ENCODE data around the gene LRFN3.
"Not testable (repeated sequence)": the region's sequence is repeated elsewhere in the genome, so short reads cannot be mapped to it uniquely, and the experiment has no call there.

Gene LRFN3

DNA sequence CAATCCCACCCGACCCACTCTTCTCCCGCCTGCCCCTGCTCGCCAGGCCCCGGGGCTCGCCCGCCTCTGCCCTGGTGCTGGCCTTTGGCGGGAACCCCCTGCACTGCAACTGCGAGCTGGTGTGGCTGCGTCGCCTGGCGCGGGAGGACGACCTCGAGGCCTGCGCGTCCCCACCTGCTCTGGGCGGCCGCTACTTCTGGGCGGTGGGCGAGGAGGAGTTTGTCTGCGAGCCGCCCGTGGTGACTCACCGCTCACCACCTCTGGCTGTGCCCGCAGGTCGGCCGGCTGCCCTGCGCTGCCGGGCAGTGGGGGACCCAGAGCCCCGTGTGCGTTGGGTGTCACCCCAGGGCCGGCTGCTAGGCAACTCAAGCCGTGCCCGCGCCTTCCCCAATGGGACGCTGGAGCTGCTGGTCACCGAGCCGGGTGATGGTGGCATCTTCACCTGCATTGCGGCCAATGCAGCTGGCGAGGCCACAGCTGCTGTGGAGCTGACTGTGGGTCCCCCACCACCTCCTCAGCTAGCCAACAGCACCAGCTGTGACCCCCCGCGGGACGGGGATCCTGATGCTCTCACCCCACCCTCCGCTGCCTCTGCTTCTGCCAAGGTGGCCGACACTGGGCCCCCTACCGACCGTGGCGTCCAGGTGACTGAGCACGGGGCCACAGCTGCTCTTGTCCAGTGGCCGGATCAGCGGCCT, 4.1 kb downstream of the LRFN3 start:
- no peak for DNase-seq

DNA sequence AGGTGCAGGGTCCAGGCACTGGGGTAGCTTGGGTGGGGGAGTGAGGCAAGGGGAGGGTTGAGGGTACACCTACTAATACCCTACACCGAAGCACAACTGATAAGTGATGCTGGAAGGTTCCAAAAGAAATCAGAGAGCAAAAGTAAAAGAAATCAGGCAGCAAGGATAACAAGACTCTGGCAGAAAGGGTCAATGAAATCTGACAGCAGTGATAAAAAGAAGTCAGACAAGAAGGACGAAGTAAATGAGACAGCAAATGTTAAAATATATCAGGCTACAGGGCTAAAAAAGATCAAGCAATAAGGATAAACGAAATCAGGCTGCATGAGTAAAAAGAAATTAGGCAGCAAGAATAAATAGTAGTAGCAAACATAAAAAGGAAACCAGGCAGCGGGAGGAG, 4.7 kb downstream of the LRFN3 start:
- no peak for DNase-seq

DNA sequence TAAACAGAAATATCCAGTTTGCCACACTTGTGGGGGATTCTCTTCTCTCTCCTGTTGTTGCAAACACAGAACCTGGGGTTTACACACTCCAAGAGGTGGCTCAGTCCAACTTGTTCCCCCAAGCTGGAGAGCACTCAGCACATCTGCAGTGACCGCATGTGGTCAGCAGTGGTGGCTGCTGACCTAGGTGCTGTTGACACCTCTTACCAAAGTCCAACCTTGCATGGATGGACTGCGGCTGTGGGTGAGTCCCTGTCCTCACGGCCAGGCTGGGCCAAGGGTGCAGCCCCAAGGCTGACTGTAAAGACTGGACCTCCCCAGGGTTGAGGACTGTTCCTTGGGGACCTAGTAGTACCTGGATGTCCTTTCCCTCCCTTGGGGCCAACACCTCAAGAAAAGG, 6.1 kb downstream of the LRFN3 start:
- DNase-seq: no peak

DNA sequence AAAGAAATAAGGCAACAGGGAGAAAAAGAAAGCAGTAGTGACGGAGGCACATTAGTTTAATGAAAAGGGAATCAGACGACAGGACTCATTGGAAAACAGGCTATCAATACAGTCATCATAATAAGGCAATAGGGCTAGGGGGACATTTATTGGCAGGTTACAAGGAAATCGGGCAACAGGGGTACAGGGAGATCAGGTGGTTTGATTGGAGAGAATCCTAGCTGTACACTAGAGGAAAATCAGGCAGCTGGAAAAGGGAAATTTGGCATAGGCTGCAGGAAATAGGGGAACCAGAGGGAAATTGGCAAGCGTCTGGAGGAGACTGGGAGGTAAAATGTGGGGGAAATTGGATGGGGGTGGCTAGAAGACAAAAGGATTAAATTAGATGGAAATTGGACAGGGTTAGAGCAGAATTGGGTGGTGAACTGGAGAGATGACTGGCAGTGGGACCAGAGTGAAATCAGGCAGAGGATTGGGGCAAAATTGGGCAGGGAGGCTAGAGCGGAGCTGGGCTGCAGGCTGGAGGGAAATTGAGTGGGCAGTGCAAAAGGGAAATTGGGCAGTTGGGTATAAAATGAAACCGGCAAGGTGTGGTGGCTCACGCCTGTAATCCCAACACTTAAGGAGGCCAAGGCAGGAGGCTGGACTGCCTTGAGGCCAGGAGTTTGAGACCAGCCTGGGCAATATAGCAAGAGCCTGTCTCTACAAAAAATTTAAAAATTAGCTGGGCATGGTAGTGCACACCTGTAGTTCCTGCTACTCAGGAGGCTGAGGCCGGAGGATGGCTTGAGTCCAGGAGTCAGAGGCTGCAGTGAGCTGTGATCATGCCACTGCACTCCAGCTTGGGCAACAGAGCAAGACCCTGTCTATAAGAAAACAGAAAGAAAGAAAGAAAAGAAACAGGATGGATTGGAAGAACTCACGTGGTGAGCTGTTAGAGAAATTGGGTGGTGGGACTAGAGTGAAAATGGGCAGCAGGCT, 7.4 kb downstream of the LRFN3 start:
- DNase-seq: no peak

- DNase-seq: no peak
Measured at GRCh38 chr19:35944556-35944955, 8.4 kb downstream of the LRFN3 start.

DNA sequence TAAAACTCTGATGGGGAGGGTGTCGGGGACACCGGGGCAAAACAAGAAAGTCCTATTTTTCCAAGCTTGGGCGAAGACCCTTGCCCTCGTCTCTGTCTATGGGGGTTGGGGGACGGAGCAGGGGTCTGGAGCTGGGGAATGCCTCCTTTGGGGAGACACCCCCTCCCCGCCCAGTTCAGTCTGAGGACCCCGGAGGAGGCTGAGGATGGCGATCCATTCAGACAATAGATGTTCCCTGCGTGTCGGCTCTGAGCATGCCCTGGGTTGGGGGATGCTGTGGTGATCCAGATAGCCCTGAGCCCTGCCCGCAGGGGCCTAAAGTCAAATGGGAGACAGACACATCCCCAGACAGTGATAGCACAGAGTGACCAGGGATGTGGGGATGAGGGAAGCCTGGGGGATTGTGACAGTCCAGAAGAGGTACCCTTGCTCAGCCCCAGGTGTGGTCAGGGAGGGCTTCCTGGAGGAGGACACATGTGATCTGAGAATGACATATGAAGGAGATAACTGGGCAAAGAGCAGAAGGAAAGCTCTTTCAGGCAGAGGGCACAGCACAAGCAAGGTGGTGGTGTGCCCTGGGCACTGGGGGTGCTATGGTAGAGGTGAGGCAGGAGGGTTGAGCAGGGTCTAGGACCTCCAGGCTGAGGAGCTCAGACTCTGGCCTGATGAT, 9.1 kb downstream of the LRFN3 start:
- no peak for DNase-seq

- no peak for DNase-seq
Measured at GRCh38 chr19:35946203-35946602, 10.0 kb downstream of the LRFN3 start.

- no peak for DNase-seq
Measured at GRCh38 chr19:35949131-35949530, 13.0 kb downstream of the LRFN3 start.

GRCh38 chr19:35955881-35956634, 19.9 kb downstream of the LRFN3 start:
- no peak for DNase-seq

GRCh38 chr19:35957411-35957810, 21.2 kb downstream of the LRFN3 start:
- DNase-seq: not testable (repeated sequence)

DNA sequence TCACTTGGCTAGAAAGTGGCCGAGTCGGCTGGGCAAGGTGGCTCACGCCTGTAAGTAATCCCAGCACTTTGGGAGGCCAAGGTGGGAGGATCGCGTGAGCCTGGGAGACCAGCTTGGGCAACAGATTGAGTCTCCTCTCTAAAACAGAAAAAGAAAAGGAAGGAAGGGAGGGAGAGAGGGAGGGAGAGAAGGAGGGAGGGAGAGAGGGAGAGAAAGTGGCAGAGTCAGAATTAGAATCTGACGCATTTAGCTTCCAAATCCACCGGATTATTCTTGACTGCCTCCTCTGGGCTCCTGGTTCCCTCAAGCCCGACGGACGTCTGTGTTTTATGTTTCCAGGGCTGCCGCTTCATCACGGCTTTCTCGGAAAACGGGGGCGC, 22.5 kb downstream of the LRFN3 start:
- DNase-seq: no peak

GRCh38 chr19:35959040-35959967, 23.1 kb downstream of the LRFN3 start:
- DNase-seq: no peak

DNA sequence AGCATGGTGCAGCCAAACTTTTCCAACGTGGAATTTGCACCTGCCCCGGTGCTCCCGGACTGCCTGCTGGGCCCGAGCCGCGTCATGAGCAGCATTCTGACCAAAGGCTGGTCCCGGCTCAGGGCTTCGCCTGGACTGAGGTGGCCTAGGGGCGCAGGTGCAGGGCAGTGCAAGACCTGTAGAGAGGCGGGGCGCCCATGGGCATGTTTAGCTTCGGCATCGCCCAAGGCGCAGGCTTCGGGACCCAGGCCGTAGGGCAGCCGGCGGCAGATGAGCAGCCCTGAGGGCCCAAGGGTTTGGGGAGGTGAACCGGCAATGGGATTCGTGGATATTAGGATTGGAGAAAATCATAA, 23.8 kb downstream of the LRFN3 start:
- DNase-seq: no peak

GRCh38 chr19:35960432-35960972, 24.3 kb downstream of the LRFN3 start:
- DNase-seq: no peak

GRCh38 chr19:35963514-35963913, 27.3 kb downstream of the LRFN3 start:
- DNase-seq: no peak

DNA sequence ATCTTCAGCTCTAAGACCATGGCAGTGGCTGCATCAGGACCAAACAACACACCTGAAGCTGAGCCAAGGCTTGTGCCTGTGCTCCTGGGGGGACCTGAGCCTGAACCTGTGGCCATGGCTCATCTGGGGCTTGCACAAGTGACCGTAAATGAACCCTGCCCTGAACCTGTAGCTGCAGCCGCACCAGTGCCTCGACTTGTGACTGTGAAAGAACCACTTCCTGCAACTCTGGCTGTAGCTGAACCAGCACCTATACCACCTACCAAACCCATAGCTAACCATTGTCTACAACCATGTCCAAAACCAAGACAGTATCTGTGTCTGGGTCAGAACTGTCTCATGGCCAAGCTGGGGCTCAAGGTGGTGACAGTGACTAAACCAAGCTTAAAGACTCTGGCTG, 30.6 kb downstream of the LRFN3 start:
- DNase-seq: no peak

DNA sequence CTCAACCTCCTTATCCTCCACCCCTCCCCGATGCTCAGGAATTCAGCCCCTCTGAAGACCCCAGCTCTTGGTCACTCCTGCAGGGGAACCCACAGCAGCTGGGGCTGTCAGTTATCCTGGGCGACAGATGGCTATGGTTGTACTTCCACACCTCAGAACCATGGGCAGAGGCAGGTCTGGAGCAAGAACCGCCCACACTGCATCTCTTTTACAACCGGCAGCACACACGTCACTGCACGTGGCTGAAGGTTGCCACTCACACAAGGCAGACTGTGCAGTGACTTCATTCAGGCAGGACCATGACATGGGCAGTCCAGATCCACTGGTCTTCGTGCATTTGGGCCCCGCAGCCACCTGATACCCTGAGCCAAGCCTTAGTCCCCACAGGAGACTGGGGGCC, 37.3 kb downstream of the LRFN3 start:
- DNase-seq: no peak

DNA sequence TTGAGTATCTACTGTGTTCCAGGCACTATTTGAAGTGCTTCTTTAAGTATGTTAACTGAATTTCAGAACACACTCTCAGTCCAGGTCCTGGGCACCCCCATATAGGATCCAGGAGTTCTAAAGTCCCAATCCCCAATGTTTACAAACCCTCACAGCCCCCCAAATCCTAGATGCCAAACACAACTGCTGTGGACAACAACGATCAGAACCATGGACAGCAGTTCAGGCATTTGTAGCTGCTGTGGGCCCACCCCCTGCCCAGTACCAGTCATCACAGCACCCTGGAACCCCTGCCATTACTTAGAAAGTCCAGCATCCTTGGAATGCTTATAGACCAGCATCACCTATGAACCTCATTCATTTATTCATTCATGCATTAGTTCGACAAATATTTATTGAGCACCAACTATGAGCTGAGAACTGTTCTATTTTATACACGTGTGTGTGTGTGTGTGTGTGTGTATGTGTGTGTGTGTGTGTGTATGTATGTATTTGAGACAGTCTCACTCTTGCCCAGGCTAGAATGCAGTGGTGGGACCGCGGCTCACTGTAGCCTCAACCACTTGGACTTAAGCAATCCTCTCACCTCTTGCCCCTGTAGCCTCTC, 39.5 kb downstream of the LRFN3 start:
- DNase-seq: no peak

GRCh38 chr19:35977446-35978222, 41.5 kb downstream of the LRFN3 start:
- DNase-seq: no peak

DNA sequence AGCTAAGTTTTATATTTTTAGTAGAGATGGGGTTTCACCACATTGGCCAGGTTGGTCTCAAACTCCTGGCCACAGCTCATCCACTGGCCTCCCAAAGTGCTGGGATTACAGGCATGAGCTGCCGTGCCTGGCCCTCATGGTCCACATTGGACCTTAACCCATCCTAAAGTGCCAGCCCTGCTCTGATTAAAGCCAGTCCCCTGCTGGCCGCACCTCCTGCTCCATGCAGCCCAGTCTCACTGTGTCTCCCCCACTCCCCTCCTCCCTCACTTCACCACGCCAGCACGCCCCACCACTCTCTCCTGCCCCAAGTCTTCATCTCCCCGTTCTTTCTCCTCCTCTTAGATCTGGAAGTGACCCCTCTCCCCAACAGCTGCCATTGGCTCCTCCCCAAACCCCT, 42.1 kb downstream of the LRFN3 start:
- DNase-seq: no peak

Data from SIG-M5 (cell line).